Small intestine (tissue), 7 donors: ENCODE measurements around the gene LALBA. TPM values are rescaled to one million over a fixed set of nuclear protein-coding genes. Genes with fewer than 3 reads are reported as not detected.
A peak's percentile ranks its signal among the peaks of the same experiment; 100 is the strongest.
"Not testable (repeated sequence)": the region's sequence is repeated elsewhere in the genome, so short reads cannot be mapped to it uniquely, and the experiment has no call there.

Experiments
- DNase-seq, 2 donors: peaks; one replicate each; pipeline versions ENCODE4 v3.0.0 to v3.0.0-alpha.2; 2013
- FAIRE-seq: peaks from 2 replicates; lab custom pipeline; 2012; peaks lifted over from hg19 to GRCh38; lab: Jason Lieb, UNC
- H3K27ac ChIP-seq, 3 donors: one replicate each; pipeline ENCODE4 v1.5.1; 2013; ENCODE audit warnings: low read length in 2 of 3, mild to moderate bottlenecking in 2 of 3, control low read depth in 1 of 3, inconsistent platforms in 1 of 3, low read depth in 1 of 3, moderate library complexity in 1 of 3
- H3K27me3 ChIP-seq, 3 donors: one replicate each; pipeline ENCODE4 v1.6.1; 2013; ENCODE audit warnings: low read length in 3 of 3, inconsistent platforms in 1 of 3; ENCODE audit not compliant: control insufficient read depth in 3 of 3, insufficient read depth in 3 of 3
- H3K36me3 ChIP-seq, 3 donors: one replicate each; pipeline ENCODE4 v1.6.1; 2013; ENCODE audit warnings: low read length in 3 of 3, inconsistent platforms in 1 of 3, low read depth in 1 of 3, mild to moderate bottlenecking in 1 of 3, moderate library complexity in 1 of 3; ENCODE audit not compliant: control insufficient read depth in 3 of 3, insufficient read depth in 2 of 3
- H3K4me1 ChIP-seq, 3 donors: one replicate each; pipeline ENCODE4 v1.6.1; 2013; ENCODE audit warnings: low read length in 2 of 3, inconsistent platforms in 1 of 3, low read depth in 1 of 3, mild to moderate bottlenecking in 1 of 3, moderate library complexity in 1 of 3; ENCODE audit not compliant: control insufficient read depth in 3 of 3, insufficient read depth in 2 of 3
- H3K4me3 ChIP-seq, 3 donors: one replicate each; pipeline ENCODE4 v1.5.1; 2013; ENCODE audit warnings: low read length in 3 of 3, control low read depth in 1 of 3, inconsistent platforms in 1 of 3, low read depth in 1 of 3, mild to moderate bottlenecking in 1 of 3, moderate library complexity in 1 of 3
- H3K9me3 ChIP-seq, 2 donors: one replicate each; pipeline ENCODE4 v1.6.1; 2013; ENCODE audit warnings: low read depth in 1 of 2, low read length in 1 of 2; ENCODE audit not compliant: control insufficient read depth in 2 of 2, insufficient read depth in 1 of 2
- WGBS, 3 donors: extraction: QIAGEN DNeasy Blood & Tissue Kit; methylation state at CpG; one replicate each; pipeline ENCODE4 v1.1.7; 2013; 5-methylcytosine and 5-hydroxymethylcytosine counted together
- polyA plus RNA-seq, 4 donors: library from polyadenylated mRNA; stranded (reverse) in 3 of 4; unstranded in 1 of 4; fragments of 200-250 nt in 3 of 4; fragments of 120-200 nt in 1 of 4; gene quantifications; one replicate each; pipeline versions ENCODE4 v1.2.1 to v1.2.3, GENCODE V29; 2013
- donor health status: healthy with polysubstance abuse.
- donor health status: control.
- donor health status: control.
- donor health status: Bipolar disorder and iron deficiency.
- donor health status: healthy.

Gene LALBA
- polyA plus RNA-seq, 4 donors: not detected

- 76 to 87% (median 86%) methylated on average over 5 of the region's 5 CpGs for WGBS, 3 donors
- no peak for DNase-seq
Measured at GRCh38 chr12:48586361-48586760, 16.5 kb upstream of the LALBA start.

DNA sequence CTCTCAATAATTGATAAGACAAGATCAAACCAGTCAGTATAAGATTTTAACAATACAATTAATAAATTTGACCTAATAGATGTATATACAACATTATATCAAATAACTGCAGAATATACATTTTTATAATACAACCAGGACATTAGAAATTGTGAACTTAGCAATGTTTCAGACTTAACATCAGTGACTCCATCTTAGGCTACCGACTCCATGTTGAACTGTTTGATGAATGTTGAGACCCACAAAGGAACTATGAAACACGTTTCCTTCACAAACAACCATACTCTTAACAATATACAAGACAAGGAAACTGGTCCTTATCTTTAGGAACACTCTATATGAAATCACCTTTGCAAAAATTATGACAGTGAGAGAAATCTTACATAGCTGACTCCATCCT, 13.9 kb upstream of the LALBA start:
- DNase-seq (no peak), FAIRE-seq (no peak)
- Histone ChIP-seq H3K9me3 (no peaks in the 10 kb centered on the region), H3K27me3 (peaks cover 0 to 6% (median 0%) of the 10 kb centered on the region in 3 donors), H3K27ac (no peak overlapping the region), H3K36me3 (no peaks in the 10 kb centered on the region), H3K4me1 (no peaks in the 10 kb centered on the region), H3K4me3 (no peak overlapping the region)
- WGBS, 3 donors: 42 to 48% (median 48%) methylated on average over 2 of the region's 2 CpGs

More at GRCh38 chr12:48586361-48586760, 16.5 kb upstream of the LALBA start:
- Histone ChIP-seq H3K27ac (no peak overlapping the region), H3K4me1 (no peaks in the 10 kb centered on the region), H3K36me3 (no peaks in the 10 kb centered on the region), H3K9me3 (no peaks in the 10 kb centered on the region), H3K4me3 (no peak overlapping the region), H3K27me3 (peaks cover 0 to 6% (median 0%) of the 10 kb centered on the region in 3 donors)
- FAIRE-seq: no peak

GRCh38 chr12:48580831-48581230, 11.0 kb upstream of the LALBA start:
- no peaks in the 10 kb centered on the region for H3K36me3 ChIP-seq
- peaks cover 0 to 6% (median 0%) of the 10 kb centered on the region in 3 donors for H3K27me3 ChIP-seq
- H3K9me3 ChIP-seq: no peaks in the 10 kb centered on the region
- H3K27ac ChIP-seq: no peak overlapping the region
- WGBS, 3 donors: 47 to 52% (median 50%) methylated on average over 5 of the region's 5 CpGs
- no peak for DNase-seq
- FAIRE-seq: no peak
- no peaks in the 10 kb centered on the region for H3K4me1 ChIP-seq
- H3K4me3 ChIP-seq: no peak overlapping the region

- Histone ChIP-seq H3K36me3 (no peaks in the 10 kb centered on the region), H3K27me3 (peaks cover 0 to 2% (median 0%) of the 10 kb centered on the region in 3 donors), H3K4me1 (no peaks in the 10 kb centered on the region), H3K27ac (no peak overlapping the region), H3K4me3 (no peak overlapping the region), H3K9me3 (no peaks in the 10 kb centered on the region)
- FAIRE-seq (no peak), DNase-seq (peak in 1 of 2 donors; percentile 6)
- 8 to 27% (median 15%) methylated on average over 5 of the region's 5 CpGs for WGBS, 3 donors
Measured at GRCh38 chr12:48572326-48572725, 2.5 kb upstream of the LALBA start.

- H3K27ac ChIP-seq: no peak overlapping the region
- FAIRE-seq: no peak
- 84 to 88% (median 86%) methylated on average over 4 of the region's 4 CpGs for WGBS, 3 donors
- no peaks in the 10 kb centered on the region for H3K9me3 ChIP-seq
- peaks cover 0 to 2% (median under 1%) of the 10 kb centered on the region in 3 donors for H3K27me3 ChIP-seq
- no peak overlapping the region for H3K4me3 ChIP-seq
- H3K36me3 ChIP-seq: no peaks in the 10 kb centered on the region
- H3K4me1 ChIP-seq: no peaks in the 10 kb centered on the region
- DNase-seq: no peak
Measured at GRCh38 chr12:48567731-48568130, 2.1 kb downstream of the LALBA start.

DNA sequence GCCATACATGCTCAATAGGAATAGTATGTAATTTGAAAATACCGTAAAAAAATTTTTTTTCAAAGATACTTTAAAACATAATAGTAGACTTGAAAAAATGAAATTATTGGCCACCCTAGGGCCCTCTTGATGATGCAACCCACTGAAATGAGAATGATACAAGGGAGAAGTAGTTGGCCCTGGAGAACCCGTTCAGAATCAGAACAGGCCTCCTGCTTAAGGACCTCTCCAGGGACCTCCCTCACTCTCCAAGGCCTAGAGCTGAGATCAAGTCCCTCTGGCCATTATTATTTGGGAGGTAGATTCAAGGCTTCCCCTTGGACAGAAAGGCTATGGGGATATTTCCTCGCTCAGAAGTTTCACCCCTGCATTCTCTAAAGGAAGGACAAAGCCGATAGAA, 11.9 kb downstream of the LALBA start:
- peaks cover 0 to 3% (median 0%) of the 10 kb centered on the region in 3 donors for H3K27me3 ChIP-seq
- H3K27ac ChIP-seq: no peak overlapping the region

GRCh38 chr12:48556631-48557030, 13.2 kb downstream of the LALBA start:
- Histone ChIP-seq H3K36me3 (no peaks in the 10 kb centered on the region), H3K9me3 (no peaks in the 10 kb centered on the region), H3K27ac (no peak overlapping the region), H3K27me3 (no peaks in the 10 kb centered on the region), H3K4me1 (no peaks in the 10 kb centered on the region), H3K4me3 (no peak overlapping the region)
- 70 to 72% (median 72%) methylated on average over 6 of the region's 6 CpGs for WGBS, 3 donors
- FAIRE-seq: no peak
- no peak for DNase-seq

More for the DNA sequence above, 11.9 kb downstream of the LALBA start:
- no peak for FAIRE-seq
- DNase-seq: no peak
- WGBS, 3 donors: 85 to 91% (median 90%) methylated on average over 4 of the region's 4 CpGs
- Histone ChIP-seq H3K4me1 (no peaks in the 10 kb centered on the region), H3K9me3 (no peaks in the 10 kb centered on the region), H3K4me3 (no peak overlapping the region), H3K36me3 (no peaks in the 10 kb centered on the region)

- not testable (repeated sequence) for H3K27me3 ChIP-seq, DNase-seq, H3K9me3 ChIP-seq, H3K36me3 ChIP-seq, H3K27ac ChIP-seq, H3K4me3 ChIP-seq, H3K4me1 ChIP-seq, FAIRE-seq
- 22 to 54% (median 50%) methylated on average over 11 of the region's 11 CpGs for WGBS, 3 donors
Measured at GRCh38 chr12:48553666-48554343, 16.0 kb downstream of the LALBA start.

DNA sequence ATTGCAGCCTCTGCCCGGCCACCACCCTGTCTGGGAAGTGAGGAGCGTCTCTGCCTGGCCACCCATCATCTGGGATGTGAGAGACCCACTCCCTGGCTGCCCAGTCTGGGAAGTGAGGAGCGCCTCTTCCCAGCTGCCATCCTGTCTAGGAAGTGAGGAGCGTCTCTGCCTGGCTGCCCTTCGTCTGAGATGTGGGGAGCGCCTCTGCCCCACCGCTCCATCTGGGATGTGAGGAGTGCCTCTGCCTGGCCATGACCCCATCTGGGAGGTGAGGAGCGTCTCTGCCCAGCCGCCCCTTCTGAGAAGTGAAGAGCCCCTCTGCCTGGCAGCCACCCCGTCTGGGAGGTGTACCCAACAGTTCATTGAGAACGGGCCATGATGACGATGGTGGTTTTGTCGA, 18.2 kb downstream of the LALBA start:
- not testable (repeated sequence) for H3K36me3 ChIP-seq, H3K9me3 ChIP-seq, H3K27me3 ChIP-seq, H3K4me3 ChIP-seq, FAIRE-seq, DNase-seq, H3K4me1 ChIP-seq, H3K27ac ChIP-seq
- 86 to 93% (median 87%) methylated on average over 12 to 13 of the region's 13 CpGs for WGBS, 3 donors
